HG02610 (cell line): ENCODE measurements around the gene KRTAP5-2.
"Not testable (repeated sequence)": the region's sequence is repeated elsewhere in the genome, so short reads cannot be mapped to it uniquely, and the experiment has no call there.

Experiments used
- ATAC-seq: cut with Tn5 transposase; IDR thresholded peaks from one replicate; pipeline ENCODE4 v1.9.1; 2021; ENCODE audit warnings: mild to moderate bottlenecking, moderate library complexity; ENCODE audit not compliant: unreplicated experiment

The KRTAP5-2 gene

GRCh38 chr11:1628506-1629325 lies 30.6 kb upstream of the KRTAP5-2 start:
- ATAC-seq: no peak

- ATAC-seq: no peak
These were observed 27.4 kb upstream of the KRTAP5-2 start for GRCh38 chr11:1625541-1625940.

GRCh38 chr11:1624621-1625020 lies 26.5 kb upstream of the KRTAP5-2 start:
- ATAC-seq: no peak

- no peak for ATAC-seq
These were observed 25.6 kb upstream of the KRTAP5-2 start for GRCh38 chr11:1623716-1624115.

GRCh38 chr11:1622086-1622485 lies 24.0 kb upstream of the KRTAP5-2 start, which contains the start of gene KRTAP5-4:
KRTAP5-4 (minus strand) TSS chr11:1622138; CDS start chr11:1622093, 45 bp downstream.
- no peak for ATAC-seq

- ATAC-seq: no peak
These were observed 21.4 kb upstream of the KRTAP5-2 start for GRCh38 chr11:1619449-1619848.

GRCh38 chr11:1618231-1618630 lies 20.1 kb upstream of the KRTAP5-2 start:
- ATAC-seq: no peak

- ATAC-seq: no peak
These were observed 10.3 kb upstream of the KRTAP5-2 start, which contains the start of gene KRTAP5-3 for GRCh38 chr11:1608363-1608762. KRTAP5-3 (minus strand) TSS chr11:1608463; CDS start chr11:1608385, 78 bp downstream.

GRCh38 chr11:1607901-1608300 lies 9.8 kb upstream of the KRTAP5-2 start:
- ATAC-seq: not testable (repeated sequence)

- ATAC-seq: not testable (repeated sequence)
These were observed 9.2 kb upstream of the KRTAP5-2 start for GRCh38 chr11:1607156-1607845.

- peak; percentile 68 for ATAC-seq
These were observed 7.8 kb upstream of the KRTAP5-2 start for GRCh38 chr11:1605923-1606322.

- no peak for ATAC-seq
These were observed 6.6 kb upstream of the KRTAP5-2 start for GRCh38 chr11:1604711-1605110.

GRCh38 chr11:1604181-1604580 lies 6.1 kb upstream of the KRTAP5-2 start:
- no peak for ATAC-seq

GRCh38 chr11:1603629-1604028 lies 5.5 kb upstream of the KRTAP5-2 start:
- no peak for ATAC-seq

- not testable (repeated sequence) for ATAC-seq
These were observed 3.6 kb upstream of the KRTAP5-2 start for GRCh38 chr11:1601663-1602062.

- ATAC-seq: no peak
These were observed 2.5 kb upstream of the KRTAP5-2 start for GRCh38 chr11:1600626-1601025.

GRCh38 chr11:1598816-1599215 lies 722 bp upstream of the KRTAP5-2 start:
- no peak for ATAC-seq

- ATAC-seq: not testable (repeated sequence)
These were observed 312 bp upstream of the KRTAP5-2 start for GRCh38 chr11:1598406-1598805.

GRCh38 chr11:1597331-1597993 lies 632 bp downstream of the KRTAP5-2 start:
- no peak for ATAC-seq

GRCh38 chr11:1596576-1597121 lies 1.4 kb downstream of the KRTAP5-2 start:
- ATAC-seq: not testable (repeated sequence)

GRCh38 chr11:1595994-1596575 lies 2.0 kb downstream of the KRTAP5-2 start:
- not testable (repeated sequence) for ATAC-seq
